CD4-positive, alpha-beta T cell treated with Interleukin-6 at 100 ng/mL for 8 hours (primary cell): Measurements from ENCODE around the gene TIMP3.
"Not testable (repeated sequence)": the region's sequence is repeated elsewhere in the genome, so short reads cannot be mapped to it uniquely, and the experiment has no call there.

Experiments used
- DNase-seq: peaks from one replicate; pipeline ENCODE4 v3.0.0-alpha.2; 2020; ENCODE audit warnings: mixed read lengths, low spot score

Gene TIMP3

GRCh38 chr22:32801537-32802236 lies at the start of gene TIMP3:
Gene TIMP3 (plus strand): TSS chr22:32801705. CDS start chr22:32802002, 297 bp downstream.
- DNase-seq, result no peak

DNA sequence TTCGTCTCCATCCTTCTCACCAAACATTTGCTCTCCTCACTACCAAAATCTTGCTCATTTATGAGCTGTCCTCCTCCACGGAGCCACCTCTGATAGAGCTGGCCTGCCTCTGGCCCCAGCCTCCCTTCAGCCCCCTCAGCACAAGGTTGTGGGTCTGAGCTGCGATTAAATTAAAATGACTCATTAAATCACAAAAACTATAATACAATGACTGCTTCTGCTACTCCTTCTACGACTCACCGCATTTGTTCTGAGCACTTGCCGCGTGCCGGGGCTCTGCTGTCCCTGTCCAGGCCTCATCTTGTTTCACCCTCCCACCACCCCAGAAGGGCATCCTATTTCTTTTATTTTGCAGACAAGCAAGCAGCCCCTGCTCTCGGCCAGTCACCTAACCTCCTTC lies 49.2 kb upstream of the TIMP3 start:
- no peak for DNase-seq

GRCh38 chr22:32752816-32753520 lies 48.5 kb upstream of the TIMP3 start:
- DNase-seq, result no peak

DNA sequence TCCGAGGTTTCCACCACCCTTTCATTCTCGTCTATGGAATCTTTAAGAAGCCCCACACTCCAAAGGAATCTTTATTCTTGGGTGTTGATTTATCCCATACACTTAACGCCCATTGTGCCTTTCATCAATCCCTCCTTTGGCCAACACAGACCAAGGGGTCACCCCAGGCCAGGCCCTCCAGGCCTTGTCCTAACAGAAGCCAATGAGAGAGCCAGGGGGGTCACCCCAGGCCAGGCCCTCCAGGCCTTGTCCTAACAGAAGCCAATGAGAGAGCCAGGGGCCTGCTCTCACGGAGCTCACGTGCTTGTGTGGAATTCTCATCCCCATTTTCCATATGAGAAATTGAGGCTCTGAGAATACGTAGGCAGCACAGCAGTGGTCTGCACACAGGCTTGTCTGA lies 47.9 kb upstream of the TIMP3 start:
- DNase-seq, result no peak

DNA sequence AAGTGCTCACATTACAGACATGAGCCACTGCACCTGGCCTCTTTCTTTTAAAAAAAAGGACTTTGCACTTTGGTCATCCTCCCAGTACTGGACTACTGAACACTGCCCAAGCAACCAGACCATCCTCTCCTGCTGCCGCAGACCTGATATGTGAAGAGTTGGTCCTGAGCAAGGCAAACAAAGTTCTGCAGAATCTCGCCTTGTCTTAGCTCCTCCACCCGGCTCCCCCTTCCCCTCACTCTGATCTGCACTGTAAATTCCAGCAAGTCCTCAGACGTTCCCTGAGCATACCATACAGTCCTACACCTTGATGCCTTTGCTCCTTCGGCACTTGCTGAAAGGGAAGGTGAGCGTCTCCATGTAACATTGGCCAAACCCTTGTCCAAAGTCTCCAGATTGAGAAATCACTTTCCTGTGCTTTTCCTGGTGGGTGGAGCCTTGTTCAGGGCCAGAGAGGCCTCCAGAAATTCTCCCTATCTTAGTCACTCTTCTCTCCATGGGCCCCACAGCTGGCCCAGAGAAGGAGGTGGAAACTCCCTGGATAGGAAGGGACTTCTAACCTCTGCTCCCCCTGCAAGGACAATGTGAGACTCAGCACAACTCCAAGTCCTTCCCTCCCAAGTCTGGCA lies 47.0 kb upstream of the TIMP3 start:
- no peak for DNase-seq

- not testable (repeated sequence) for DNase-seq
Observed at GRCh38 chr22:32757086-32757762, 44.3 kb upstream of the TIMP3 start.

DNA sequence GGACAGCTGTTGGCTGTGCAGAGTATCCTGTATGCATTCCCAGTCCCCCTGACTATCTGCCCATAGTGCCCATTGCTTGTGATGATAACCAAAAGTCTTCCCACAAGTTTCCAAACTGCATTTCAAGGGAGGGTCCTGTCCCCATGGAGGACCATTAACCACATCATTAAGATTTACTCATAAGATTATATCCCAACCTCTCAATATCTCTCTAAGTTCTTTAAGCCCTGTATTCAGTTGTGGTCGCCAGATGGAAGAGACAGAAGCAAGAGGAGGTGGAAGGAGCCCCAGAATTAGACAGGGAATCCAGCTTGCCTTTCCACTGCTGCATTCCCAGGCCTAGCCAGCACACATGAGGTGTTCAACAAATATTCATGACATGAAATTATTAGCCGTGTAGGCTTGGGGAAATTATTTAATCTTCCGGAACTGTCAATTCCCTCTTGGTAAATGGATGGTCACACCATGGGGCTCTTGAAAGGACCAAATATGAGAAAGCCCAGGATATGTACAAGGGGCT lies 42.6 kb upstream of the TIMP3 start:
- DNase-seq, result no peak

DNA sequence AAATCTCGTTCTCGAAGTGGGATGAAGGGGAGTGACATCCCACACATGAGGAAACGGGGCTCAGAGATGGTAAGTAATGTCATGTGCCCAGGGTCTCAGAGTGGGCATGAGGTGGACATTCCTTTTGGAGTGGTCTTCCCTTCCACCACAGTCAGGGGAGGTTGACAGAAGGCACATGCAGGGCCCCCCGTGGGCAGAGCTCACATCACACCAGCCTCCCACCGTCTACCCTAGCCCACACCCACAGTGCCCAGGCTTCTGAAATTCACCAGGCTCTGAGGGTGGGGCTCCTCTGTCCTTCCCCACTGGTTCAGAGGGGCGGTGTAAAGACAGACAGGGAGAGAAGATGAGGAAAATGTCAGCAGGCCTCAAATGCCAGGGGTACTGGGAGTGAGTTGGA lies 41.1 kb upstream of the TIMP3 start:
- no peak for DNase-seq

- DNase-seq, result no peak
Observed at GRCh38 chr22:32760815-32761214, 40.7 kb upstream of the TIMP3 start.

DNA sequence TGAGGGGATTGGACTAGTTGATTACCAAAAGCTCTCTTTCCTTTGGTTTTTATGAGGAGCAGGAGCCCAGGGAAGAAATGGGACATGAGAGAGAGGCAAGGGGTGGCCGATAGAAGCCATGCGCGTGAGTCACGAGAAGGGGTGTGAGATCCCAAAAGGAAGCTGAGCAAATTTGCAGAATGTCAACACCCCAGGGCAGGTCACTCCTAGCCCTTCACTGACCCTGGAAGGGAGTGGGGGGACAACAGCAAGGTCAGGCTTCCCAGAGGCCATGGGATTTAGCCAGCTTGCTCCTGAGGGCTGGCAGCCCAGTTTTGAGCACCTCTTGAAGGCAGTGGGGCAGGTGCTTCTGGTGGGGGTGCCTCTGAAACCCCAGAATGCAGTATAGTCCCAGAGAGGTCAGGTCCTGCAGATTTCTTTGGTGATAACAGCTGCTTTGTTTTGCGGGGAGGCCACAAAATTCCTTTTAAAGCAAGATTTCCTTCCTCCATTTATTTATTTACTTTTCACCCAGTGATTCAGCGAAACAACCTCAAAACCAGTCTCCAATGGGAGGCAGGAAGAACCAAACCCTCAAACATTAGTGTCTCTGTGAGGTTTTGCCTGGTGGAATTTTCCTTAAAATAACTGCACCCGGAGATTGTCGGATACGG lies 40.1 kb upstream of the TIMP3 start:
- no peak for DNase-seq

DNA sequence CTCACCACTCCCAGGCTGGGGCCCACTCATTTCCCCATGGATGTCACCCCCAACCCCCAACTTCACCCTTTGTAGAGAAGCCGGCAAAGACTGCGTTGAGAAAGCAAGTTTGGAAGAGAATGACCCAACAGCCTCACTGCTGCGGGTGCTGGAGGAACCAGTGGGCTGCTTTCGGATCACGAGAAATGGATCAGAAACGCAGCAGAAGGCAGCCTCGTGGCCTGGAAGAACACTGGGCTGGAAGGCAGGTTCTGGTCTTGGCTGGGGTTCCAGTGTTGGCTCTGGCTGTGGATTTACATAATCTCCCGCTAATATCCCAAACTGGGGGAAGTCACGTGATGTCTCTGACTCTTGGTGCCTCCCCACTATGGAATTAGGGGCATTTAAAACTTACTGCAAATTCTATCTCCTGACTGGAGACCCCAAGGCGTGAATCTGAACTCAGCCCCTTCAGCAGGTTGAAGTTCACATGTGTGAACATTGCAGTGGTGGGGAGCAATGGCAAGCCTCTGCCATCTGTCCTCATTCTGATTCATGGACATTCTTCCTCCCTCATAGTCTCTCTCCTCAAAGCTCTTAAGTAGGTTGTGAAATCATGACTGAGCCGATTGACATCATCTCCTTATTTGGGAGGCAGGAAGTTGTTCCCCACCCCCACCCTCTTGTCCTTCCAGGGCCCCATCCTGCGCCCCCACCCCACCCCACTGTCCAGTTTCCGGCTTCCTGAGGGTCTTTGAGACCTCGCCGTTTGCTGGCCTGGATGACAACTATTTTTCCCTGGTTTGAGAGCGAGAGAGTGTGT lies 37.0 kb upstream of the TIMP3 start:
- no peak for DNase-seq

DNA sequence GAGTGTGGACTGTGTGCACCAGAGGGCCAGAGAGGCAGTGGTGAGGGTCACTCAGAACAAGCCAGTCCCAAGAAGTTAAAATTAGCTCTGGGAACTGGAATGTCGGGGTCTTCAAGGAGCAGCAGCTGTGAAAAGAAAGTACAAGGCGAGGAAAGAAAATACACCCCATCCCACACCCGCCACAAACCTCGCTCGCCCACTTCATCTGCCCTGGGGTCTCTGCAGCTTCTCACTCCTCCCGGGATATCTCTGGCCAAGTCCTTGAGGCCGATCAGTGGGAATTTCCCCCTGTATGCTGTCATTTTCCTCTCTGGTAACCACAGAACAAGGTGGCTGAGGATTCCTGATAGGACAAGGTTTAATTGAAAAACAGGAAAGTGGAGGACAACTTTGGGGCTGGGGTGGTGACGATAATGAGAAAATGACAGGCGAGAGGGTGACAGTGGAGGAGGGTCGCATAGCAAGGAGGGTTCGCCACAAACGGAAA lies 36.3 kb upstream of the TIMP3 start:
- no peak for DNase-seq

GRCh38 chr22:32771756-32772155 lies 29.7 kb upstream of the TIMP3 start:
- DNase-seq, result no peak

GRCh38 chr22:32775957-32776356 lies 25.5 kb upstream of the TIMP3 start:
- DNase-seq, result no peak

GRCh38 chr22:32776397-32776796 lies 25.1 kb upstream of the TIMP3 start:
- DNase-seq, result no peak

DNA sequence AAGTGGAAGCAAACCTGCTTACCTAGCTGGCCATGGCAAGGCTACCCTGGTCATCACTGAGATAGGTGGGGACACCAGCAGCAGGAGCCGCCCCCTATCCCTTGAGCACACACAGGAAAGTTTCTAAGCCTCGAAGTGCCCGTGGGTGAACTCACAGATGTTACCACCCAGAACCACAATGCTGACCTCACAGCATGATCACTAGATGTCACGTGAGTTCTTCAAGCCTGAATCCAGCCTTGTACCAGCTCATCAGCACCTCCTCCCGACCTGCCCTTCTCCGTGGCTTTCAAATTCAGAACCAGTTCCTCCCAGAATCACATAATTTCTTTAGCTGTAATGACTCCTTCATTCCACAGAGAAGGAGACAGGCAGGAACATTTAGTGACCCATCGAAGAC lies 24.7 kb upstream of the TIMP3 start:
- no peak for DNase-seq

GRCh38 chr22:32777987-32778386 lies 23.5 kb upstream of the TIMP3 start:
- DNase-seq, result no peak

DNA sequence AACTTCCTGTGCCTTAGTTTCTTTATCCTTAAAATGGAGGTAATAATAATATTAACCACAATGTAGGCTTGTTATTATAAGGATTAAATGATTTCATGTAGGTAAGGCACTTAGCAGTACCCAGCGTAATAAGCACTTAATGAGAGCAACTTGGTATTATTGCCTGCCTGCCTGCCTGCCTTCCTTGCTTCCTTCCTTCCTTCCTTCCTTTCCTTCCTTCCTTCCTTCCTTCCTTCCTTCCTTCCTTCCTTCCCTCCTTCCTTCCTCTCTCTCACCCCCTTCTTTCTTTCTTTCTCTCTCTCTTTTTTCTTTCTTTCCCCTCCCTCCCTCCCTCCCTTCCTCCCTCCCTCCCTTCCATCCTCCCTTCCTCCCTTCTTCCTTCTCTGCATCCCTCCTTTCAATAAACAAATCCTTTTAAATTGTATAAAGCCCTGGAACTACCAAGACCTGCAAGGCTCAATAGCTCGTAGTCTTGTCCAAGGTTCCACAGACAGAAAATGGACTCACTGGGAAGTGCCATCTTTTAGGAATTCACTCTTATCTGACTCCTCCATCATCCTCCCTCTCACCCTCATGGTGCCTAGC lies 20.7 kb upstream of the TIMP3 start:
- no peak for DNase-seq

- DNase-seq, result no peak
Observed at GRCh38 chr22:32781695-32782094, 19.8 kb upstream of the TIMP3 start.

GRCh38 chr22:32785321-32786026 lies 16.0 kb upstream of the TIMP3 start:
- no peak for DNase-seq
